Measurements from ENCODE around the gene SEPTIN2. TPM values are rescaled to one million over a fixed set of nuclear protein-coding genes. Genes with fewer than 3 reads are reported as not detected.

The SEPTIN2 gene
- total RNA-seq, 1 experiment from 2014 or later: 353 TPM

DNA sequence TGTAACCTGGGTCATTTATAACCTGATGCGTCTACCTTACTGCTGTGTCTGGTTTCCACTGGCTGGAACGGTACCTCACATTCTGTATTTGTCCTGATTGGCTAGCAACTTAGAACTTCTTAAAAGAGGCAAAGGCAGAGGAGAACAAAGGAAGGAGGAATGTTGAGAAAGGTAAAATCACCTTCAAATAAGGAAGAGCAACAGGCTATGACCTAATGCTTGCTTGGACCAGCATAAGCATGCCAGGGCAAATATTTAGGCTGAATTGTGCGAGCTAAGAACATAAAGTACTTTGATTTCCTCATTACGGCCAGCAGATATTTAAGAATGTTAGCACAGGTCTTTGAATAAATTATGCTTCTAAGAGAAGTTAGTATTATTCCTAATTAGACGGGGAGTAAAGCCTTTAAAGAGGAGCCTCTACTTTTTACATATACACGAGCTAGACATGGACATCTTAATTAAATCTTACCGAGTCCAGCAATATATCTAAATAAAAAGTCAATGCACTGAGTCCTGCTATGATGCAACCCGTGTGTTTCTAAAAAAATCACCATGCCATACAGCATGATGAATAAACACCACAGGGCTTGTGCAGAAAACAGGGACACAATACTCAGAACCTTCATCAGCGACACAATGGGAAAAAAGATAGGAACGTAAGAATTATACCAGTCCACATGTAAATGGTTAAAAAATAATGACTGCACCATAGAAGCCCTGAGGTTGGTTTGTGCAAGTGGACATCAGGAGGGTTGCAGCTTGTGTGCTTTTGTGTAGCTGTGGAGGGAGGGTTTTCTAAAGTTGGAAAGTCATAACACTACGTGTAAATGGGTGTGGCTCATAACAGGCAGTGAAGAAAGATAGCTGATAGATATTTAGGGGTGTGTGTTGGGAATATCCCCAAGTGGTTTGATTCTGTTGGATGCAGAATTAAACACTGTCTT, 14.2 kb downstream of the SEPTIN2 start:
- ChIA-PET CTCF (no interaction called here), POLR2A (interaction anchor here (1.1 kb wide), 1 partner anchor 14 kb away, joined by 3 read pairs; the partner anchor contains the start of gene SEPTIN2)
- DNase-seq (ENCODE audit: low spot score) (no peak), ATAC-seq (no peak)
- peak overlapping the region; percentile 35 for H3K27ac Mint-ChIP-seq
- H3K9me3 Mint-ChIP-seq: no peaks in the 10 kb centered on the region
- peaks cover 51% of the 10 kb centered on the region for H3K36me3 Mint-ChIP-seq
- H3K27me3 Mint-ChIP-seq (ENCODE audit: low read depth): no peaks in the 10 kb centered on the region
- H3K4me3 Mint-ChIP-seq: no peak overlapping the region
- TF ChIP-seq SMAD3 (CRISPR knock-in tag; IDR thresholded peaks at IDR 0.05; ENCODE audit: borderline replicate concordance) (no peak), ZNF219 (CRISPR knock-in tag; IDR thresholded peaks at IDR 0.05; ENCODE audit: borderline replicate concordance) (no peak), TEAD4 (CRISPR knock-in tag; IDR thresholded peaks at IDR 0.05) (no peak), ARID4B (CRISPR knock-in tag; IDR thresholded peaks at IDR 0.05; ENCODE audit: borderline replicate concordance) (no peak)
- TF ChIP-seq, protein P1, sequence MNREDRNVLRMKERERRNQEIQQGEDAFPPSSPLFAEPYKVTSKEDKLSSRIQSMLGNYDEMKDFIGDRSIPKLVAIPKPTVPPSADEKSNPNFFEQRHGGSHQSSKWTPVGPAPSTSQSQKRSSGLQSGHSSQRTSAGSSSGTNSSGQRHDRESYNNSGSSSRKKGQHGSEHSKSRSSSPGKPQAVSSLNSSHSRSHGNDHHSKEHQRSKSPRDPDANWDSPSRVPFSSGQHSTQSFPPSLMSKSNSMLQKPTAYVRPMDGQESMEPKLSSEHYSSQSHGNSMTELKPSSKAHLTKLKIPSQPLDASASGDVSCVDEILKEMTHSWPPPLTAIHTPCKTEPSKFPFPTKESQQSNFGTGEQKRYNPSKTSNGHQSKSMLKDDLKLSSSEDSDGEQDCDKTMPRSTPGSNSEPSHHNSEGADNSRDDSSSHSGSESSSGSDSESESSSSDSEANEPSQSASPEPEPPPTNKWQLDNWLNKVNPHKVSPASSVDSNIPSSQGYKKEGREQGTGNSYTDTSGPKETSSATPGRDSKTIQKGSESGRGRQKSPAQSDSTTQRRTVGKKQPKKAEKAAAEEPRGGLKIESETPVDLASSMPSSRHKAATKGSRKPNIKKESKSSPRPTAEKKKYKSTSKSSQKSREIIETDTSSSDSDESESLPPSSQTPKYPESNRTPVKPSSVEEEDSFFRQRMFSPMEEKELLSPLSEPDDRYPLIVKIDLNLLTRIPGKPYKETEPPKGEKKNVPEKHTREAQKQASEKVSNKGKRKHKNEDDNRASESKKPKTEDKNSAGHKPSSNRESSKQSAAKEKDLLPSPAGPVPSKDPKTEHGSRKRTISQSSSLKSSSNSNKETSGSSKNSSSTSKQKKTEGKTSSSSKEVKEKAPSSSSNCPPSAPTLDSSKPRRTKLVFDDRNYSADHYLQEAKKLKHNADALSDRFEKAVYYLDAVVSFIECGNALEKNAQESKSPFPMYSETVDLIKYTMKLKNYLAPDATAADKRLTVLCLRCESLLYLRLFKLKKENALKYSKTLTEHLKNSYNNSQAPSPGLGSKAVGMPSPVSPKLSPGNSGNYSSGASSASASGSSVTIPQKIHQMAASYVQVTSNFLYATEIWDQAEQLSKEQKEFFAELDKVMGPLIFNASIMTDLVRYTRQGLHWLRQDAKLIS (CRISPR knock-in tag; IDR thresholded peaks at IDR 0.05; ENCODE audit: borderline replicate concordance): no peak
- TF ChIP-seq, protein P2, sequence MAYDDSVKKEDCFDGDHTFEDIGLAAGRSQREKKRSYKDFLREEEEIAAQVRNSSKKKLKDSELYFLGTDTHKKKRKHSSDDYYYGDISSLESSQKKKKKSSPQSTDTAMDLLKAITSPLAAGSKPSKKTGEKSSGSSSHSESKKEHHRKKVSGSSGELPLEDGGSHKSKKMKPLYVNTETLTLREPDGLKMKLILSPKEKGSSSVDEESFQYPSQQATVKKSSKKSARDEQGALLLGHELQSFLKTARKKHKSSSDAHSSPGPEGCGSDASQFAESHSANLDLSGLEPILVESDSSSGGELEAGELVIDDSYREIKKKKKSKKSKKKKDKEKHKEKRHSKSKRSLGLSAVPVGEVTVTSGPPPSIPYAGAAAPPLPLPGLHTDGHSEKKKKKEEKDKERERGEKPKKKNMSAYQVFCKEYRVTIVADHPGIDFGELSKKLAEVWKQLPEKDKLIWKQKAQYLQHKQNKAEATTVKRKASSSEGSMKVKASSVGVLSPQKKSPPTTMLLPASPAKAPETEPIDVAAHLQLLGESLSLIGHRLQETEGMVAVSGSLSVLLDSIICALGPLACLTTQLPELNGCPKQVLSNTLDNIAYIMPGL (CRISPR knock-in tag; IDR thresholded peaks at IDR 0.05): no peak
- TF ChIP-seq, protein P3, sequence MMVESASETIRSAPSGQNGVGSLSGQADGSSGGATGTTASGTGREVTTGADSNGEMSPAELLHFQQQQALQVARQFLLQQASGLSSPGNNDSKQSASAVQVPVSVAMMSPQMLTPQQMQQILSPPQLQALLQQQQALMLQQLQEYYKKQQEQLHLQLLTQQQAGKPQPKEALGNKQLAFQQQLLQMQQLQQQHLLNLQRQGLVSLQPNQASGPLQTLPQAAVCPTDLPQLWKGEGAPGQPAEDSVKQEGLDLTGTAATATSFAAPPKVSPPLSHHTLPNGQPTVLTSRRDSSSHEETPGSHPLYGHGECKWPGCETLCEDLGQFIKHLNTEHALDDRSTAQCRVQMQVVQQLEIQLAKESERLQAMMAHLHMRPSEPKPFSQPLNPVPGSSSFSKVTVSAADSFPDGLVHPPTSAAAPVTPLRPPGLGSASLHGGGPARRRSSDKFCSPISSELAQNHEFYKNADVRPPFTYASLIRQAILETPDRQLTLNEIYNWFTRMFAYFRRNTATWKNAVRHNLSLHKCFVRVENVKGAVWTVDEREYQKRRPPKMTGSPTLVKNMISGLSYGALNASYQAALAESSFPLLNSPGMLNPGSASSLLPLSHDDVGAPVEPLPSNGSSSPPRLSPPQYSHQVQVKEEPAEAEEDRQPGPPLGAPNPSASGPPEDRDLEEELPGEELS (CRISPR knock-in tag; IDR thresholded peaks at IDR 0.05): no peak
- peaks cover 8% of the 10 kb centered on the region; the same call in 1 of the 2 replicates for H3K4me1 Mint-ChIP-seq

DNA sequence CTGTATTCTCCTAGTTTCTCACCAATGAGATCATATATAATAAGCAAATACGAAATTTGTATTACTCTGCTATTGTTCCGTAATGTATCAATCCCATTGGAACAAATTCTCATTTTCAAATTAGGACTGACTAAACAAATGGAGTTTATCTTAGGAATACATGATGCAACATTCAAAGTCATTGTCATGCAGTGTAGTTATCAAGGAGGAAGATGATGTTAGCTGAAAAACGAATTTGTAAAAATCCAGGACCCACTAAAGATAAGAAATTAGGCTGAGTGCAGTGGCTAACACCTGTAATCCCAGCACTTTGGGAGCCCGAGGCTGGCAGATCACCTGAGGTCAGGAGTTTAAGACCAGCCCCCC, 14.9 kb downstream of the SEPTIN2 start:
- Mint-ChIP-seq H3K4me3 (no peak overlapping the region), H3K9me3 (no peaks in the 10 kb centered on the region), H3K4me1 (peaks cover 6% of the 10 kb centered on the region; the same call in 1 of the 2 replicates), H3K27me3 (ENCODE audit: low read depth) (no peaks in the 10 kb centered on the region), H3K36me3 (peaks cover 48% of the 10 kb centered on the region), H3K27ac (peak overlapping the region; percentile 35)
- ChIA-PET POLR2A (interaction anchor here (1.1 kb wide), 1 partner anchor 15 kb away, joined by 3 read pairs; the partner anchor contains the start of gene SEPTIN2), CTCF (no interaction called here)
- ATAC-seq (no peak), DNase-seq (ENCODE audit: low spot score) (no peak)
- TF ChIP-seq, protein P4, sequence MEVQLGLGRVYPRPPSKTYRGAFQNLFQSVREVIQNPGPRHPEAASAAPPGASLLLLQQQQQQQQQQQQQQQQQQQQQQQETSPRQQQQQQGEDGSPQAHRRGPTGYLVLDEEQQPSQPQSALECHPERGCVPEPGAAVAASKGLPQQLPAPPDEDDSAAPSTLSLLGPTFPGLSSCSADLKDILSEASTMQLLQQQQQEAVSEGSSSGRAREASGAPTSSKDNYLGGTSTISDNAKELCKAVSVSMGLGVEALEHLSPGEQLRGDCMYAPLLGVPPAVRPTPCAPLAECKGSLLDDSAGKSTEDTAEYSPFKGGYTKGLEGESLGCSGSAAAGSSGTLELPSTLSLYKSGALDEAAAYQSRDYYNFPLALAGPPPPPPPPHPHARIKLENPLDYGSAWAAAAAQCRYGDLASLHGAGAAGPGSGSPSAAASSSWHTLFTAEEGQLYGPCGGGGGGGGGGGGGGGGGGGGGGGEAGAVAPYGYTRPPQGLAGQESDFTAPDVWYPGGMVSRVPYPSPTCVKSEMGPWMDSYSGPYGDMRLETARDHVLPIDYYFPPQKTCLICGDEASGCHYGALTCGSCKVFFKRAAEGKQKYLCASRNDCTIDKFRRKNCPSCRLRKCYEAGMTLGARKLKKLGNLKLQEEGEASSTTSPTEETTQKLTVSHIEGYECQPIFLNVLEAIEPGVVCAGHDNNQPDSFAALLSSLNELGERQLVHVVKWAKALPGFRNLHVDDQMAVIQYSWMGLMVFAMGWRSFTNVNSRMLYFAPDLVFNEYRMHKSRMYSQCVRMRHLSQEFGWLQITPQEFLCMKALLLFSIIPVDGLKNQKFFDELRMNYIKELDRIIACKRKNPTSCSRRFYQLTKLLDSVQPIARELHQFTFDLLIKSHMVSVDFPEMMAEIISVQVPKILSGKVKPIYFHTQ (CRISPR knock-in tag; IDR thresholded peaks at IDR 0.05): no peak
- TF ChIP-seq ZNF138 (CRISPR knock-in tag; conservative IDR thresholded peaks at IDR 0.05): no peak
- TF ChIP-seq, protein P5, sequence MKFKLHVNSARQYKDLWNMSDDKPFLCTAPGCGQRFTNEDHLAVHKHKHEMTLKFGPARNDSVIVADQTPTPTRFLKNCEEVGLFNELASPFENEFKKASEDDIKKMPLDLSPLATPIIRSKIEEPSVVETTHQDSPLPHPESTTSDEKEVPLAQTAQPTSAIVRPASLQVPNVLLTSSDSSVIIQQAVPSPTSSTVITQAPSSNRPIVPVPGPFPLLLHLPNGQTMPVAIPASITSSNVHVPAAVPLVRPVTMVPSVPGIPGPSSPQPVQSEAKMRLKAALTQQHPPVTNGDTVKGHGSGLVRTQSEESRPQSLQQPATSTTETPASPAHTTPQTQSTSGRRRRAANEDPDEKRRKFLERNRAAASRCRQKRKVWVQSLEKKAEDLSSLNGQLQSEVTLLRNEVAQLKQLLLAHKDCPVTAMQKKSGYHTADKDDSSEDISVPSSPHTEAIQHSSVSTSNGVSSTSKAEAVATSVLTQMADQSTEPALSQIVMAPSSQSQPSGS (CRISPR knock-in tag; IDR thresholded peaks at IDR 0.05; ENCODE audit: borderline replicate concordance, low read depth): no peak
